Prostate gland (tissue), 2 donors: Measurements from ENCODE around the gene ITGA4. TPM values are rescaled to one million over a fixed set of nuclear protein-coding genes. Genes with fewer than 3 reads are reported as not detected.

Source experiments
- DNase-seq: peaks from one replicate; pipeline ENCODE4 v3.0.0-alpha.2; 2019; ENCODE audit warnings: low spot score
- H3K27ac ChIP-seq, 2 donors: fragments of 200-600 bp; sonication (generic); 2 replicates each; pipeline ENCODE4 v1.5.1; 2017 to 2019
- H3K27me3 ChIP-seq: fragments of 200-600 bp; sonication (generic); replicated peaks from 2 replicates; pipeline ENCODE4 v1.5.1; 2019; ENCODE audit not compliant: insufficient read depth
- H3K36me3 ChIP-seq, 2 donors: fragments of 200-600 bp; sonication (generic); 1 replicate in 1 of 2; 2 replicates in 1 of 2; pipeline versions ENCODE4 v1.5.1 to v1.8.1; 2017 to 2019
- H3K4me1 ChIP-seq: fragments of 200-600 bp; sonication (generic); replicated peaks from 2 replicates; pipeline ENCODE4 v1.5.1; 2019
- H3K4me3 ChIP-seq, 2 donors: fragments of 200-600 bp; sonication (generic); 2 replicates each; pipeline ENCODE4 v1.5.1; 2017 to 2019
- H3K9me3 ChIP-seq: fragments of 200-600 bp; sonication (generic); 2 replicates; pipeline ENCODE4 v1.5.1; 2017
- CTCF ChIP-seq, 4 experiments: fragments of 200-600 bp in 2 of 4; fragments of 450-650 bp in 2 of 4; sonication (generic) in 2 of 4; IDR thresholded peaks; 1 replicate in 3 of 4; 2 replicates in 1 of 4; pipeline ENCODE4 v1.5.1; 2016 to 2019; ENCODE audit warnings: antibody characterized with exemption in 4 of 4, mild to moderate bottlenecking in 2 of 4, moderate library complexity in 2 of 4
- POLR2A ChIP-seq: fragments of 450-650 bp; IDR thresholded peaks from one replicate; pipeline ENCODE4 v1.6.1; 2016; ENCODE audit warnings: antibody characterized with exemption, mild to moderate bottlenecking
- POLR2AphosphoS5 ChIP-seq: sonication (generic); formaldehyde crosslinking; IDR thresholded peaks from one replicate; pipeline ENCODE4 v1.6.1; 2017; ENCODE audit warnings: antibody characterized with exemption
- WGBS: methylation state at CpG from one replicate; pipeline ENCODE4 v1.1.5; 2018; 5-methylcytosine and 5-hydroxymethylcytosine counted together
- intact Hi-C: fragments of 100-400 bp; cut with DNase I; formaldehyde crosslinking; loops from one replicate; pipeline ENCODE4 v1.14.2; 2022
- total RNA-seq, 2 donors: library from RNA; depleted of rRNA; stranded (reverse); fragments of >200 nt; gene quantifications; one replicate each; pipeline ENCODE4 v1.1.0, GENCODE V29; 2016

Gene ITGA4
- total RNA-seq, 2 donors from 2014 or later, result 2.9 to 6.4 TPM

GRCh38 chr2:181516992-181517391 is 59.8 kb downstream of the ITGA4 start:
- Histone ChIP-seq H3K27ac (no peak overlapping the region), H3K4me3 (no peak overlapping the region), H3K27me3 (no peaks in the 10 kb centered on the region), H3K36me3 (no peaks in the 10 kb centered on the region), H3K9me3 (no peaks in the 10 kb centered on the region), H3K4me1 (no peaks in the 10 kb centered on the region)
- TF ChIP-seq POLR2AphosphoS5 (no peak), POLR2A (no peak), CTCF (IDR thresholded peaks at IDR 0.05) (no peak)
- intact Hi-C loops, result no loop called here
- no peak for DNase-seq

- Histone ChIP-seq H3K9me3 (no peaks in the 10 kb centered on the region), H3K4me1 (no peaks in the 10 kb centered on the region), H3K36me3 (no peaks in the 10 kb centered on the region), H3K27ac (no peak overlapping the region), H3K4me3 (no peak overlapping the region), H3K27me3 (no peaks in the 10 kb centered on the region)
- peak; percentile 6 for DNase-seq
- intact Hi-C loops, result no loop called here
- TF ChIP-seq POLR2AphosphoS5 (peak; percentile 14), POLR2A (no peak)
- 17% methylated on average over 1 of the region's 1 CpG for WGBS
These were observed 60.6 kb downstream of the ITGA4 start for GRCh38 chr2:181517685-181518301.

- H3K4me1 ChIP-seq, result no peaks in the 10 kb centered on the region
- H3K27me3 ChIP-seq, result no peaks in the 10 kb centered on the region
- intact Hi-C loops, result no loop called here
- H3K27ac ChIP-seq, result no peak overlapping the region
- H3K4me3 ChIP-seq, result no peak overlapping the region
- no peak for DNase-seq
- no peaks in the 10 kb centered on the region for H3K36me3 ChIP-seq
- 89% methylated on average over 1 of the region's 1 CpG for WGBS
- no peak for TF ChIP-seq POLR2AphosphoS5
- no peak for TF ChIP-seq POLR2A
- no peak for TF ChIP-seq CTCF (IDR thresholded peaks at IDR 0.05)
- no peaks in the 10 kb centered on the region for H3K9me3 ChIP-seq
These were observed 63.1 kb downstream of the ITGA4 start for GRCh38 chr2:181520253-181520652.

- H3K4me1 ChIP-seq, result no peaks in the 10 kb centered on the region
- no peak overlapping the region for H3K27ac ChIP-seq
- DNase-seq, result peak; percentile 34
- TF ChIP-seq POLR2AphosphoS5 (peak; percentile 74), CTCF (IDR thresholded peaks at IDR 0.05) (no peak), POLR2A (no peak)
- intact Hi-C loops, result no loop called here
- no peaks in the 10 kb centered on the region for H3K36me3 ChIP-seq
- H3K4me3 ChIP-seq, result no peak overlapping the region
- no peaks in the 10 kb centered on the region for H3K27me3 ChIP-seq
- 37% methylated on average over 5 of the region's 5 CpGs for WGBS
- H3K9me3 ChIP-seq, result no peaks in the 10 kb centered on the region
These were observed 66.6 kb downstream of the ITGA4 start for GRCh38 chr2:181523756-181524155.

DNA sequence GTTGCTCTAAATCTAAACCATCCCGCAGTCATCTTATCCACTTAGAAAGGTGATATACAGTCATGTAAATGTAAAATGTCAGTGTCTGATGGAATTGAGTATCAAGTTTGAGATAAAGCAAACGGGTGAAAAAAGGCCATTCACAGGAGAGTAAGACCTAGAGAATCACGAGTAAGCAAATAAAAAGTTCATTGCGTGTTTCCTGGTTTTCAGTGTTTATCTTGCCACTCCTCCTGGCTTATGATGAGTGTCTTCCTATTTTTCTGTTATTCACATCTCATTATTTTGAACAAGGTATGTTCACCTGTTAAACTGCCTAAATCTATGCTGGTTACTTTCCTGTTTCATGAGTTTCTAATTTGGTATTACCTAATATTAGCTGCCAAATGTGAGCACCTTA is 68.8 kb downstream of the ITGA4 start:
- 34% methylated on average over 4 of the region's 4 CpGs for WGBS
- H3K4me1 ChIP-seq, result no peaks in the 10 kb centered on the region
- H3K9me3 ChIP-seq, result no peaks in the 10 kb centered on the region

More for the DNA sequence above, 68.8 kb downstream of the ITGA4 start:
- intact Hi-C loops, result no loop called here
- Histone ChIP-seq H3K27ac (no peak overlapping the region), H3K27me3 (no peaks in the 10 kb centered on the region), H3K36me3 (no peaks in the 10 kb centered on the region), H3K4me3 (no peak overlapping the region)
- no peak for DNase-seq
- TF ChIP-seq POLR2A, result no peak
- TF ChIP-seq CTCF (IDR thresholded peaks at IDR 0.05), result no peak
- peak; percentile 59 for TF ChIP-seq POLR2AphosphoS5
